A673 (cell line): Measurements from ENCODE around the gene UBR4. TPM values are rescaled to one million over a fixed set of nuclear protein-coding genes. Genes with fewer than 3 reads are reported as not detected.

Experiments
- BruUV-seq: library from RNA; stranded (reverse); fragments of 400-500 nt; replicated peaks from 2 replicates; lab custom pipeline; 2021; lab: Mats Ljungman, UMichigan
- CTCF ChIA-PET: fragments of 300-600 bp; sonication (Branson Sonifier 250); formaldehyde crosslinking; loops from one replicate; lab custom pipeline; 2022; ENCODE audit warnings: antibody characterized with exemption; lab: Charles Lee
- POLR2A ChIA-PET: fragments of 300-600 bp; sonication (Branson Sonifier 250); formaldehyde crosslinking; loops from one replicate; lab custom pipeline; 2022; ENCODE audit warnings: antibody characterized with exemption; ENCODE audit not compliant: low non-redundant PET; lab: Charles Lee
- DNase-seq: peaks from one replicate; pipeline ENCODE4 v3.0.0-alpha.2; 2015; ENCODE audit warnings: low spot score
- H3K27ac ChIP-seq: fragments of 200-600 bp; sonication (generic); 2 replicates; pipeline ENCODE4 v1.5.1; 2016; ENCODE audit warnings: mixed run types, low read depth, mild to moderate bottlenecking, mixed read lengths, antibody characterized with exemption, low read length; ENCODE audit not compliant: poor library complexity, severe bottlenecking
- H3K27me3 ChIP-seq: fragments of 200-600 bp; sonication (generic); replicated peaks from 2 replicates; pipeline ENCODE4 v1.6.1; 2017; ENCODE audit warnings: mixed run types, low read depth, mild to moderate bottlenecking, mixed read lengths, antibody characterized with exemption, low read length; ENCODE audit not compliant: insufficient read depth, poor library complexity
- H3K36me3 ChIP-seq: fragments of 200-600 bp; sonication (generic); 2 replicates; pipeline ENCODE4 v1.6.1; 2016; ENCODE audit warnings: mixed run types, mild to moderate bottlenecking, mixed read lengths, antibody characterized with exemption, low read length; ENCODE audit not compliant: insufficient read depth, poor library complexity, severe bottlenecking
- H3K4me1 ChIP-seq: fragments of 200-600 bp; sonication (generic); 2 replicates; pipeline ENCODE4 v1.6.1; 2017; ENCODE audit warnings: mixed run types, mild to moderate bottlenecking, mixed read lengths, antibody characterized with exemption, low read length; ENCODE audit not compliant: insufficient read depth, poor library complexity, severe bottlenecking
- H3K4me3 ChIP-seq: fragments of 200-600 bp; sonication (generic); 2 replicates; pipeline ENCODE4 v1.5.1; 2016; ENCODE audit warnings: low read depth, mixed run types, mild to moderate bottlenecking, mixed read lengths, low read length; ENCODE audit not compliant: poor library complexity, severe bottlenecking
- H3K9me3 ChIP-seq: fragments of 200-600 bp; sonication (generic); 2 replicates; pipeline ENCODE4 v1.6.1; 2016; ENCODE audit warnings: mixed run types, low read depth, mild to moderate bottlenecking, mixed read lengths, antibody characterized with exemption, low read length; ENCODE audit not compliant: poor library complexity, severe bottlenecking
- CTCF ChIP-seq: fragments of 300-800, 200-600 bp; sonication (generic); conservative IDR thresholded peaks from 2 replicates; pipeline ENCODE4 v1.5.1; 2017; ENCODE audit warnings: low read depth, mild to moderate bottlenecking, antibody characterized with exemption, low read length, moderate library complexity, mixed read lengths
- EZH2 ChIP-seq: fragments of 200-600 bp; sonication (generic); IDR thresholded peaks from 2 replicates; pipeline ENCODE4 v1.6.1; 2017; ENCODE audit warnings: borderline replicate concordance, low read depth, mild to moderate bottlenecking, mixed read lengths, antibody characterized with exemption, low read length; ENCODE audit not compliant: poor library complexity, severe bottlenecking
- intact Hi-C: fragments of 100-400 bp; cut with micrococcal nuclease; formaldehyde crosslinking; loops from one replicate; pipeline ENCODE4 v1.10.0; 2022; ENCODE audit not compliant: unreplicated experiment
- total RNA-seq: library from RNA; stranded (reverse); gene quantifications from 2 replicates; pipeline ENCODE4 v1.2.3, GENCODE V29; 2021

The UBR4 gene
- total RNA-seq, 1 experiment from 2014 or later, result 214 TPM

GRCh38 chr1:19209439-19209989 lies 552 bp downstream of the UBR4 start:
- ChIA-PET POLR2A (no interaction called here), CTCF (no interaction called here)
- Histone ChIP-seq H3K36me3 (peaks cover 22% of the 10 kb centered on the region), H3K4me1 (peaks cover 26% of the 10 kb centered on the region), H3K4me3 (peak overlapping the region; percentile 98), H3K9me3 (no peaks in the 10 kb centered on the region), H3K27me3 (no peaks in the 10 kb centered on the region), H3K27ac (peak overlapping the region; percentile 97)
- BruUV-seq, result no TSS peak
- intact Hi-C loops, result no loop called here
- peak; percentile 37 for DNase-seq
- TF ChIP-seq CTCF (no peak), EZH2 (no peak)

DNA sequence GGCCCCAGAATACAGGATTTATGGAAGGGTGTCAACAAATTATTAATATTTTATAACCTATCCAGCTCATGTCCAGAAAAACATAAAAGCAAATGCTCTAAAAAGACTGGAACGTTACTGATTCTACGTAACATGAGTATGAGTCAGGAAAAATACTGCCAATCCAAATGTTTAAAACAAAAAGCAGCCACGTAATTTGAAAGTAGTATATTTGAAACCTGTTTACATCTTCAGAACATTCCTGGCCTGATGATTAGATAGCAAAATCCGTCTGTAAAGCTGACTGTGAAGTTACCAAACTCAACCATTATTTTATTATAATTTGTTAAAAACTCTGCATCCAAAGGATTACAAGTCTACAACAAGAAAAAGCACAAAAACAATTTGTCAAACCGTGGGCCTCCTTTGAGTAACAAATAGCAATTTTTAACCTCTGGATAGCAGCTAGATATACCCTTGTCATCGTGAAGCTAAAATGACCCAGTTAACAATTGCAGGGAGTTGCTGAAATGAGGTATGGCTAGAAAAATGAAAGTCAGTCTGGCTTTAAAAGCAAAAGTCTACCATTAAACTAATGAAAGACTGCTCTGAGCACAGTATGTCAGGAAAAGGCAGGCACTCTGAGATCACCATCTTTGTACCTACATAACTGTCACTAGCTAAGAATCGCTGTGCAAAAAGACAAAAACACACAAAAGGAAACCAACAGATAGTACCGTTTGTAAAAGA lies 1.2 kb downstream of the UBR4 start:
- peaks cover 15% of the 10 kb centered on the region for H3K36me3 ChIP-seq
- H3K27me3 ChIP-seq, result no peaks in the 10 kb centered on the region
- peak overlapping the region; percentile 97 for H3K27ac ChIP-seq
- no peaks in the 10 kb centered on the region for H3K9me3 ChIP-seq
- peaks cover 28% of the 10 kb centered on the region for H3K4me1 ChIP-seq
- ChIA-PET CTCF (no interaction called here), POLR2A (no interaction called here)
- DNase-seq, result no peak
- BruUV-seq, result TSS peak; percentile 36
- H3K4me3 ChIP-seq, result peak overlapping the region; percentile 98
- TF ChIP-seq CTCF, result no peak
- no peak for TF ChIP-seq EZH2
- intact Hi-C loops, result no loop called here

GRCh38 chr1:19206947-19207346 lies 3.1 kb downstream of the UBR4 start:
- Histone ChIP-seq H3K4me3 (no peak overlapping the region), H3K9me3 (no peaks in the 10 kb centered on the region), H3K4me1 (peaks cover 21% of the 10 kb centered on the region), H3K27ac (no peak overlapping the region), H3K36me3 (no peaks in the 10 kb centered on the region), H3K27me3 (no peaks in the 10 kb centered on the region)
- intact Hi-C loops, result no loop called here
- ChIA-PET POLR2A (no interaction called here), CTCF (no interaction called here)
- no peak for TF ChIP-seq CTCF
- no peak for TF ChIP-seq EZH2
- no TSS peak for BruUV-seq
- no peak for DNase-seq
